ENCODE results near the gene GALNT13.

DNA sequence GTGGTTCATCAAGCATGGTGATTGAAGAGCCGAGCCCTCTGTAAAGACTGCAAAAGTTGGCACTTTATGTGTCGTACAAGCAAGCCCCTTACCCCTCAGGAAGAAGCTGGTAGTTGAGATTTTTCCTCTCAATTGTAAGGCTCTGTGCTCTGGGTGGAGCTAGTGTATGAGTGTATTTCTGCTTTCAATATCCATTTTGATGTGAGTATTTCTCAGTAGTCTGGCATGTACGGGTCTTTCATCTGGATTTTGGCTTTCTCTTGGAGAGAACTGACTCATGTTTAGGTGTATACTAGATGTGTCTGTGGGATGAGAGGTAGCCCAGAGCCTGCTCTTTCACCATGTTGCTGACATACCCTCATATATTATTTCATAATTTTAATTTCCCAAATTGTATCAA is 420.2 kb downstream of the GALNT13 start:
- TF ChIP-seq, protein P1, sequence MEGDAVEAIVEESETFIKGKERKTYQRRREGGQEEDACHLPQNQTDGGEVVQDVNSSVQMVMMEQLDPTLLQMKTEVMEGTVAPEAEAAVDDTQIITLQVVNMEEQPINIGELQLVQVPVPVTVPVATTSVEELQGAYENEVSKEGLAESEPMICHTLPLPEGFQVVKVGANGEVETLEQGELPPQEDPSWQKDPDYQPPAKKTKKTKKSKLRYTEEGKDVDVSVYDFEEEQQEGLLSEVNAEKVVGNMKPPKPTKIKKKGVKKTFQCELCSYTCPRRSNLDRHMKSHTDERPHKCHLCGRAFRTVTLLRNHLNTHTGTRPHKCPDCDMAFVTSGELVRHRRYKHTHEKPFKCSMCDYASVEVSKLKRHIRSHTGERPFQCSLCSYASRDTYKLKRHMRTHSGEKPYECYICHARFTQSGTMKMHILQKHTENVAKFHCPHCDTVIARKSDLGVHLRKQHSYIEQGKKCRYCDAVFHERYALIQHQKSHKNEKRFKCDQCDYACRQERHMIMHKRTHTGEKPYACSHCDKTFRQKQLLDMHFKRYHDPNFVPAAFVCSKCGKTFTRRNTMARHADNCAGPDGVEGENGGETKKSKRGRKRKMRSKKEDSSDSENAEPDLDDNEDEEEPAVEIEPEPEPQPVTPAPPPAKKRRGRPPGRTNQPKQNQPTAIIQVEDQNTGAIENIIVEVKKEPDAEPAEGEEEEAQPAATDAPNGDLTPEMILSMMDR (IDR thresholded peaks at IDR 0.05), result no peak
- no peak for TF ChIP-seq POLR2A (IDR thresholded peaks at IDR 0.05)

All from adrenal gland (tissue), 5 donors.